Activated CD8-positive, alpha-beta memory T cell treated with anti-CD3 and anti-CD28 coated beads, Interleukin-2, amount 10 ng/mL, durations not matched to agents 7 days and 5 days (primary cell): ENCODE data around the gene NUCB2. TPM values are rescaled to one million over a fixed set of nuclear protein-coding genes. Genes with fewer than 3 reads are reported as not detected.

ENCODE experiments used
- total RNA-seq, 2 experiments: library from RNA; stranded (reverse); gene quantifications; one replicate each; pipeline ENCODE4 v1.2.3, GENCODE V29; 2021

NUCB2 gene
- total RNA-seq, 2 experiments from 2014 or later, result 79.4 to 100.0 TPM

Other genes with a start within 250 kb of the NUCB2 start
- gene RPS13, start 199.1 kb upstream of the NUCB2 start, total RNA-seq, result 100 to 1,000 TPM; 683 to 883 TPM
- 10 to 100 TPM; 26.5 to 27.7 TPM for gene PIK3C2A, start 68.8 kb upstream of the NUCB2 start, total RNA-seq
- under 1 TPM; 0.47 to 0.91 TPM for gene NCR3LG1, start 75.1 kb downstream of the NUCB2 start, total RNA-seq
- gene KCNJ11, start 111.9 kb downstream of the NUCB2 start, total RNA-seq, result under 1 TPM; 0.66 to 0.99 TPM
- under 1 TPM in 1 of 2 experiments, not detected in 1; 0.54 TPM for gene ABCC8, start 200.1 kb downstream of the NUCB2 start, total RNA-seq